HepG2 (cell line): ENCODE data around the gene TUBB2B. TPM values are rescaled to one million over a fixed set of nuclear protein-coding genes. Genes with fewer than 3 reads are reported as not detected.

ENCODE experiments used
- ATAC-seq: fragments of 200-7000 bp; cut with Tn5 transposase; 3 replicates; pipeline ENCODE4 v1.9.1; 2020; ENCODE audit warnings: mild to moderate bottlenecking, moderate library complexity
- BruUV-seq: library from RNA; stranded (reverse); fragments of 400-500 nt; replicated peaks from 2 replicates; lab custom pipeline; 2021; lab: Mats Ljungman, UMichigan
- CTCF ChIA-PET: fragments of 300-600 bp; formaldehyde crosslinking; extraction: SDS; loops from one replicate; lab custom pipeline; 2021; ENCODE audit warnings: low total read pairs, inconsistent platforms, low intra/inter-chr PET ratio; lab: Yijun Ruan, JAX
- POLR2A ChIA-PET: fragments of 350-600 bp; sonication (Branson Sonifier 250); formaldehyde crosslinking; loops from one replicate; lab custom pipeline; 2020; ENCODE audit warnings: antibody characterized with exemption, inconsistent platforms; lab: Yijun Ruan, JAX
- DNase-seq: peaks from one replicate; pipeline ENCODE4 v3.0.0-alpha.2; 2015; ENCODE audit warnings: low spot score
- FAIRE-seq: peaks from 3 replicates; lab custom pipeline; 2011; peaks lifted over from hg19 to GRCh38; lab: Jason Lieb, UNC
- H2AFZ ChIP-seq: one replicate; pipeline ENCODE4 v1.6.1; 2011; ENCODE audit warnings: low read length, inconsistent platforms
- H3K27ac ChIP-seq: fragments of 300-600 bp; 3 replicates; pipeline ENCODE4 v1.8.0; 2011; ENCODE audit warnings: mixed run types, mild to moderate bottlenecking, mixed read lengths, low read length, inconsistent platforms; ENCODE audit not compliant: insufficient read depth; ENCODE audit errors: extremely low read length
- H3K27me3 ChIP-seq, 2 experiments: fragments of 200-600 bp in 1 of 2; 2 replicates in 1 of 2; 3 replicates in 1 of 2; pipeline versions ENCODE4 v1.6.0 to v1.8.0; 2011; ENCODE audit warnings: low read length in 2 of 2, mild to moderate bottlenecking in 2 of 2, moderate library complexity in 2 of 2, inconsistent platforms in 1 of 2; ENCODE audit not compliant: insufficient read depth in 2 of 2, control insufficient read depth in 1 of 2
- H3K36me3 ChIP-seq, 2 experiments: fragments of 200-600 bp in 1 of 2; replicated peaks in 1 of 2; 2 replicates in 1 of 2; 3 replicates in 1 of 2; pipeline versions ENCODE4 v1.5.1 to v1.8.0; 2011; ENCODE audit warnings: low read length in 2 of 2, inconsistent platforms in 1 of 2; ENCODE audit not compliant: insufficient read depth in 2 of 2, control insufficient read depth in 1 of 2
- H3K4me1 ChIP-seq: 2 replicates; pipeline ENCODE4 v1.5.1; 2012; ENCODE audit warnings: low read length, inconsistent platforms; ENCODE audit not compliant: insufficient read depth
- H3K4me2 ChIP-seq: 2 replicates; pipeline ENCODE4 v1.6.0; 2011; ENCODE audit warnings: low read depth, low read length, inconsistent platforms
- H3K4me3 ChIP-seq, 3 experiments: fragments of 200-600 bp in 1 of 3; sonication (generic), shearing (Covaris generic) in 1 of 3; replicated peaks in 1 of 3; 2 replicates each; pipeline ENCODE4 v1.5.1; 2011 to 2016; ENCODE audit warnings: low read length in 3 of 3, inconsistent platforms in 2 of 3, low read depth in 2 of 3, mild to moderate bottlenecking in 2 of 3, control low read depth in 1 of 3, mixed read lengths in 1 of 3; ENCODE audit not compliant: insufficient read depth in 1 of 3
- H3K79me2 ChIP-seq: one replicate; pipeline ENCODE4 v1.6.1; 2011; ENCODE audit warnings: low read length, inconsistent platforms; ENCODE audit not compliant: insufficient read depth
- H3K9ac ChIP-seq: 2 replicates; pipeline ENCODE4 v1.6.0; 2011; ENCODE audit warnings: mild to moderate bottlenecking, low read depth, low read length, inconsistent platforms; ENCODE audit not compliant: insufficient read depth
- H3K9me3 ChIP-seq: 2 replicates; pipeline ENCODE4 v1.5.1; 2012; ENCODE audit warnings: mild to moderate bottlenecking, low read length
- H4K20me1 ChIP-seq: 2 replicates; pipeline ENCODE4 v1.6.0; 2011; ENCODE audit warnings: inconsistent platforms, mild to moderate bottlenecking, low read length, moderate library complexity; ENCODE audit not compliant: insufficient read depth
- HNF4A ChIP-seq: sonication (generic); formaldehyde crosslinking; IDR thresholded peaks from 2 replicates; pipeline ENCODE4 v1.4.0; 2020; ENCODE audit warnings: missing genetic modification reagents
- HNRNPL ChIP-seq: fragments of 200-400 bp; formaldehyde crosslinking; IDR thresholded peaks from 2 replicates; pipeline ENCODE4 v1.6.1; 2017; ENCODE audit warnings: mild to moderate bottlenecking, low read depth, low read length
- MYPOP ChIP-seq: sonication (generic); formaldehyde crosslinking; IDR thresholded peaks from 2 replicates; pipeline ENCODE4 v1.8.1; 2023; ENCODE audit warnings: mild to moderate bottlenecking, moderate library complexity, missing genetic modification reagents
- NONO ChIP-seq, 2 experiments: fragments of 450-650 bp in 1 of 2; sonication (generic) in 1 of 2; formaldehyde crosslinking in 1 of 2; IDR thresholded peaks in 1 of 2; conservative IDR thresholded peaks in 1 of 2; 2 replicates each; pipeline versions ENCODE4 v1.6.1 to v1.8.0; 2017 to 2022; ENCODE audit warnings: mild to moderate bottlenecking in 1 of 2, missing genetic modification reagents in 1 of 2, moderate library complexity in 1 of 2
- NR0B2 ChIP-seq: sonication (generic); formaldehyde crosslinking; IDR thresholded peaks from 2 replicates; pipeline ENCODE4 v1.4.0; 2020; ENCODE audit warnings: mild to moderate bottlenecking, missing genetic modification reagents
- NRL ChIP-seq: sonication (generic); formaldehyde crosslinking; IDR thresholded peaks from 2 replicates; pipeline ENCODE4 v1.5.0; 2020; ENCODE audit warnings: missing genetic modification reagents, mild to moderate bottlenecking, moderate library complexity, borderline replicate concordance
- ZBTB38 ChIP-seq: sonication (generic); formaldehyde crosslinking; IDR thresholded peaks from 2 replicates; pipeline ENCODE4 v1.5.1; 2020; ENCODE audit warnings: mild to moderate bottlenecking, missing genetic modification reagents
- ZFP91 ChIP-seq: sonication (generic); formaldehyde crosslinking; IDR thresholded peaks from 2 replicates; pipeline ENCODE4 v1.9.0; 2022; ENCODE audit warnings: missing genetic modification reagents, mild to moderate bottlenecking, borderline replicate concordance
- ZNF556 ChIP-seq: sonication (generic); formaldehyde crosslinking; IDR thresholded peaks from 2 replicates; pipeline ENCODE4 v1.4.0; 2020; ENCODE audit warnings: mild to moderate bottlenecking, missing genetic modification reagents, borderline replicate concordance
- ZNF687 ChIP-seq: sonication (generic); formaldehyde crosslinking; IDR thresholded peaks from 2 replicates; pipeline ENCODE4 v1.5.1; 2020; ENCODE audit warnings: mild to moderate bottlenecking, missing genetic modification reagents, moderate library complexity
- ZNF7 ChIP-seq: IDR thresholded peaks from 2 replicates; pipeline ENCODE4 v1.6.1; 2016; ENCODE audit warnings: missing biosample characterization, missing genetic modification reagents
- WGBS: methylation state at CpG from one replicate; pipeline ENCODE4 v1.1.6; 2017; ENCODE audit warnings: low lambda C conversion rate; 5-methylcytosine and 5-hydroxymethylcytosine counted together
- in situ Hi-C: cut with HindIII; loops from 2 replicates; pipeline ENCODE4 v1.10.0; 2017; ENCODE audit warnings: low pct_unique_long_range_greater_than_20kb; ENCODE audit not compliant: extremely low pct_ligation_motif_present
- intact Hi-C: fragments of 100-400 bp; cut with micrococcal nuclease; formaldehyde crosslinking; loops from one replicate; pipeline ENCODE4 v1.10.0; 2022; ENCODE audit not compliant: unreplicated experiment
- polyA plus RNA-seq, 8 experiments: library from polyadenylated mRNA; depleted of rRNA in 3 of 8; stranded (reverse) in 7 of 8; unstranded in 1 of 8; fragments of >200 nt; fragmentation: Illumina TruSeq in 4 of 8; extraction: Trizol in 4 of 8; gene quantifications; 2 replicates each; pipeline versions ENCODE4 v1.2.1 to v1.2.3, GENCODE V29; 2011 to 2016; ENCODE audit warnings: low read depth in 4 of 8, missing spikeins in 1 of 8, mixed read lengths in 1 of 8; ENCODE audit not compliant: insufficient read depth in 1 of 8
- total RNA-seq, 5 experiments: library from RNA; depleted of rRNA; stranded (reverse); fragments of >200 nt; fragmentation: Illumina TruSeq; extraction: Trizol; gene quantifications; 2 replicates each; pipeline ENCODE4 v1.2.3, GENCODE V29; 2016; ENCODE audit warnings: low read depth in 1 of 5

TUBB2B gene
- total and polyA plus RNA-seq, 2 of the 13 experiments (the other 11 are each of a cell fraction or from before 2014, with no cell fraction given), result 10.3 to 23.6 TPM

GRCh38 chr6:3260772-3261517, 33.5 kb upstream of the TUBB2B start:
- Histone ChIP-seq H3K27ac (no peak overlapping the region), H3K4me1 (peaks cover 50% of the 10 kb centered on the region), H3K36me3 (peaks cover 15 to 27% of the 10 kb centered on the region in 2 experiments), H4K20me1 (peaks cover 14% of the 10 kb centered on the region), H3K9me3 (no peaks in the 10 kb centered on the region), H3K9ac (peak overlapping the region; percentile 20; the same call in 1 of the 2 replicates), H3K4me3 (peak overlapping the region in 2 of 3 experiments; percentile 9 to 41; a peak in 5 of 6 replicates), H3K4me2 (peak overlapping the region; percentile 79), H3K27me3 (peaks cover 0 to 23% of the 10 kb centered on the region in 2 experiments; a peak in 3 of 5 replicates), H2AFZ (no peak overlapping the region), H3K79me2 (peaks cover 49% of the 10 kb centered on the region)
- intact Hi-C loops, result no loop called here
- ChIA-PET POLR2A (interaction anchor here (0.6 to 1.5 kb wide), 3 partner anchors 47 to 760 kb away, joined by 3 to 4 read pairs (median 3); partner anchors contain the start of gene BPHL), CTCF (no interaction called here)
- DNase-seq, result no peak
- in situ Hi-C loops, result no loop called here
- no TSS peak for BruUV-seq
- no peak for ATAC-seq
- peak; percentile 36 for FAIRE-seq
- 51% methylated on average over 16 of the region's 17 CpGs for WGBS
- TF ChIP-seq ZNF7 (CRISPR knock-in tag) (0 out of 2 replicates have a peak, but pooled peaks have one; percentile 17), ZNF556 (0 out of 2 replicates have a peak, but pooled peaks have one; percentile 40), ZBTB38 (CRISPR knock-in tag) (0 out of 2 replicates have a peak, but pooled peaks have one; percentile 19), NONO (IDR thresholded peaks at IDR 0.05) (no peak), NONO (CRISPR knock-in tag; conservative IDR thresholded peaks at IDR 0.05) (0 out of 2 replicates have a peak, but pooled peaks have one; percentile 25), NRL (CRISPR knock-in tag) (0 out of 2 replicates have a peak, but pooled peaks have one; percentile 17), HNF4A (peak; percentile 25; the same call in 1 of the 2 replicates), ZNF687 (CRISPR knock-in tag) (peak; percentile 54), HNRNPL (0 out of 2 replicates have a peak, but pooled peaks have one; percentile 23), ZFP91 (peak; percentile 28; the same call in 1 of the 2 replicates), MYPOP (CRISPR knock-in tag) (0 out of 2 replicates have a peak, but pooled peaks have one; percentile 26), NR0B2 (peak; percentile 32; the same call in 1 of the 2 replicates)
